Stimulated activated CD4-positive, alpha-beta T cell treated with anti-CD3 and anti-CD28 coated beads, Interleukin-15, amount 100 ng/mL, for 48 hours (primary cell): ENCODE measurements around the gene IQGAP1.

ENCODE experiments used
- DNase-seq, 2 donors: peaks; one replicate each; pipeline ENCODE4 v3.0.0-alpha.2; 2020; ENCODE audit warnings: low read depth in 2 of 2

The IQGAP1 gene

GRCh38 chr15:90435652-90436337 lies 47.8 kb downstream of the IQGAP1 start:
- no peak for DNase-seq

GRCh38 chr15:90436952-90437351 lies 48.9 kb downstream of the IQGAP1 start:
- DNase-seq = no peak

- no peak for DNase-seq
These were observed 49.5 kb downstream of the IQGAP1 start for GRCh38 chr15:90437516-90437915.

DNA sequence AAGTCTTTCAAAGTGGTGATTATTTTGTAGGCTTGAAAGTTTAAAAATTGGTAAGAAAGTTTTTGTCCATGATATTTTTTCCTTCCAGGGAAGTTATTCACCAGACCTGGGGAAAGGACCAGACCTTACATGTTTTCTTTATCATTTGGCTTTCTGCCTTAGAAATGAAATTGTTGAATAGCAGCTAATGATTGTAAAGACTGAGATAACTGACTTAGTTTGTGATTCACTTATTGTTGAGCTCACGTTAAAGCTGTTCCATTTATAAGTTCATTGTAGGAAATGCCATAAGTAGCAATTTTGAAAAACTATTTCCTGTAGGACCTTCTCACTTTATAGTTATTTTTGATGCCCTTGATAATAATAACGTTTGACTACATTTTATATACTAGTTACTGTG lies 51.9 kb downstream of the IQGAP1 start:
- no peak for DNase-seq

GRCh38 chr15:90441027-90441426 lies 53.0 kb downstream of the IQGAP1 start:
- DNase-seq = no peak

- no peak for DNase-seq
These were observed 54.4 kb downstream of the IQGAP1 start for GRCh38 chr15:90442423-90442822.

DNA sequence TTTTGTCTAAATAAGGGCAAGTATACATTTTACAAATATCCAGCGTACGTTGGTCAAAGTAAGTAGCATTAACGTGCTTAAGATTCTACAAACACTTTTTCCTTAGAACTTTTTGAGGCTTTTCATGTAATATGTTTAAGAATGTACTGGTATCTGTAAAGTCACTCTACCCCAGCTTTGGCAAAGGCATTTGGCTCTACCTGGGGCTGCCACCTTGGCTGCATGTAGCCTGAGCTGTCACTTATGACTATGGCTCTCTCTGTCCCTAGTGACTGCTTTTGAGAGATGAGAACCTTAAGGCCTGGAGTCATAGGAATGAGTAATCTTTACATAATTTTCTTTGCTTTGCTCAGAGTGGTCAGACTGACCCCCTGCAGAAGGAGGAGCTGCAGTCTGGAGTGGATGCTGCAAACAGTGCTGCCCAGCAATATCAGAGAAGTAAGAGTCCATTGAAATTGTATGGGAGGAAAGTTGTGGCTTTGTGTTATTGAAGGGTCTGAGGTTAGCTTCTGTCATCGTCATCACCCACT lies 61.2 kb downstream of the IQGAP1 start:
- DNase-seq = no peak

GRCh38 chr15:90451053-90451850 lies 63.2 kb downstream of the IQGAP1 start:
- no peak for DNase-seq

DNA sequence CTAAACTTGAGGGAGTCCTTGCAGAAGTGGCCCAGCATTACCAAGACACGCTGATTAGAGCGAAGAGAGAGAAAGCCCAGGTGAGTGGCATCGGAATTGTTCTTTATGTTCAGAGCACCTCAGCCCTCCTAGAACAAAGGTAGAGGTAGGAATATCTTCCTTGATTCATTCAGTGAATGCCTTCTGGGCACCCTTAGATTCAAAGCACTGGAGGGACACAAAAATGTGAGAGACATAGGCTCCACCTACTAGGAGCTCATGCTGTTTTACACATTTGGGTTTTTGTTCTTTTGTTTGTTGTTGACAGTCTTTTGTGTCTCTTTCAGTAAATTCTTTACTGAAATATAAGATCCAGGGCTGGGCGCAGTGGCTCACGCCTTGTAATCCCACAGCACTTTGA lies 68.2 kb downstream of the IQGAP1 start:
- no peak for DNase-seq

DNA sequence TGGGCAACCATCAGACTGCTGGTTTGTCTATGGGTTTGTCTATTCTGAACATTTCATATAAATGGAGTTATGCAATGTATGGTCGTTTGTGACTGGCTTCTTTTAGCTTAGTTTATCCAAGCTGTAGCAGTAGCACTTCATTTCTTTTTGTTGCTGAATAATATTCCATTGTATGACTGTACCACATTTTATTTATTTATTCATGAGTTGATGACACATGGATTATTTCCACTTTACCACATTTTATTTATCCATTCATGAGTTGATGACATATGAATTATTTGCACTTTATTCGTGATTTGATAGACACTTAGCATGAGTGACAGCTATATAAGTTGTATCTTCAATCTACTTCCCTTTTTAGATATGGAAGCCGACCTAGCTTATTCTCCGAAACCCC lies 70.0 kb downstream of the IQGAP1 start:
- no peak for DNase-seq

DNA sequence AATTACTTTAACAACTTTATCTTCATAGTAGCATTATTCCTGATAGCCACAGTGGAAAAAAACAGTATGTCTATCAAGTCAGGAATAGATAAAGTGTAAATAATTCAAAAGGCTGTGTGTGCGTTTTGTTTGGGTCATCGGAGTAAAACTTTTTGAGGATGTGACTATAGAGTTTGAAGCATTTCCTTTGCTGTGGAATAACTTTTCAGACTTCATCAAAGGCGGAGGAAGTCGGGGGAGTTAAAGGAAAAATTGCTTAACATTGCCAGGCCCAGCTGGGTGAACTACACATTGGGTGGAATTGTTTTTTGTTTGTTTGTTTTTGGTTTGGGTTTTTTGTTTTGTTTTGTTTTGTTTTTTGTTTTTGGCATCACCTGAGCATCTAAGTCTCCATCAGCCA lies 71.3 kb downstream of the IQGAP1 start:
- no peak for DNase-seq

DNA sequence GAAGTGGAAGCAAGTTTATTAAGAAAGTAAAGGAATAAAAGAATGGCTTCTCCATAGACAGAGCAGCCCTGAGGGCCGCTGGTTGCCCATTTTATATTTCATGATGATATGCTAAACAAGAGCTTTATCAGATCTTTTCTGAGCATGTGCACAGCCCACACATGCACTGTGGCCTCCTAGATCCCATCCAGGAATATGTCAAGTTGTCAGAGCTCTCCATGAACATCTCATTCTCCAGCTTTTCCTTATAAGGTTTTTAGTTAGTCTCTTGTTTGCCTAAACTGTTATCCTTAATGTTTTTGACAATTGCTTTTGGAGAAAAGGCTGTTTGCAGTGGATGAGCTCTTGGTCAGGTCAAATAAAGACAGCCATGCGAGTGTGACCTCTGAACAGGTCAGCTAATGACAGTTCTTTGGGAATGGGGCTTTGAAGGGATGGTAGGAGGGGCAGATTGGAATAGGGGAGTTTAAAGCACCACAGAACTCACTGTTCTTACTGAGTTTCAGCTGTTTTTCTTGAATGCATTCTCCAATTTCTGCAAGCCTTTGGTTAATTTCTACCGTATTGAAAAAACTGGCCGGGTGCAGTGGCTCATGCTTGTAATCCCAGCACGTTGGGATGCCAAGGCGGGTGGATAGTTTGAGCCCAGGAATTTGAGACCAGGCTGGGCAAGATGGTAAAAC lies 72.2 kb downstream of the IQGAP1 start:
- no peak for DNase-seq

- no peak for DNase-seq
These were observed 75.3 kb downstream of the IQGAP1 start for GRCh38 chr15:90463381-90463780.

DNA sequence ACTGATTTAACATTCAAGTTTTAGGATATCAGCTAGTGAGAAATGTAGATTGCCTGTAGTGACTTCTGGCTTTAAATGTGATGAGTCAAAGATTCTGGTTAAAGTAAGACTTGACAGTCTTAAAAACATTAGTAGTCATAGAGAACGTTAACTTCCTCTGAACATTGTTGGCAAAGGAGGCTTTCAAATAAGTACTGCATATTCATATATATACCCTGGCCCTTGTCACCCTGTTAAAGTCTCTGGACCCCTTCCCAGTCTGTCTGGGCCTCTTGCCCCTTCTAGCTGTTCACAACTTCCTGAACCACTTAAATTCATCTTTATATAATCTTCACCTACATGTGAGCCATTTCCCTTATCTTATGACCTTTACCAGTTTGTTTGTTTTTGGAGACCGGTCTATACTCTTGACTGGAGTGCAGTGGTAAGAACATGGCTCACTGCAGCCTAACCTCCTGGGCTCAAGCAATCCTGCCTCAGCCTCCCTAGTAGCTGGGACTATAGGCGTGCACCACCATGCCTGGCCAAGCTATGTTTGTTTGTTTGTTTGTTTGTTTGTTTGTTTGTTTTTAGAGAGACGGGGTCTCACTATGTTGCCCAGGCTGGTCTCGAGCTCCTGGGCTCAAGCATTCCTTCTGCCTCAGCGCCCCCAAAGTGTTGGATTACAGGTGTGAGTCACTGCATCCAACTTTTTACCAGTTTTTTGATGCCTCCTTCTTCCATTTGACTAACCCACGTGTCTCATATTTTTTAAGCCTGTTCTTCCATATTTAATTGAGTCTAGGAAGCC lies 77.3 kb downstream of the IQGAP1 start:
- DNase-seq = no peak

DNA sequence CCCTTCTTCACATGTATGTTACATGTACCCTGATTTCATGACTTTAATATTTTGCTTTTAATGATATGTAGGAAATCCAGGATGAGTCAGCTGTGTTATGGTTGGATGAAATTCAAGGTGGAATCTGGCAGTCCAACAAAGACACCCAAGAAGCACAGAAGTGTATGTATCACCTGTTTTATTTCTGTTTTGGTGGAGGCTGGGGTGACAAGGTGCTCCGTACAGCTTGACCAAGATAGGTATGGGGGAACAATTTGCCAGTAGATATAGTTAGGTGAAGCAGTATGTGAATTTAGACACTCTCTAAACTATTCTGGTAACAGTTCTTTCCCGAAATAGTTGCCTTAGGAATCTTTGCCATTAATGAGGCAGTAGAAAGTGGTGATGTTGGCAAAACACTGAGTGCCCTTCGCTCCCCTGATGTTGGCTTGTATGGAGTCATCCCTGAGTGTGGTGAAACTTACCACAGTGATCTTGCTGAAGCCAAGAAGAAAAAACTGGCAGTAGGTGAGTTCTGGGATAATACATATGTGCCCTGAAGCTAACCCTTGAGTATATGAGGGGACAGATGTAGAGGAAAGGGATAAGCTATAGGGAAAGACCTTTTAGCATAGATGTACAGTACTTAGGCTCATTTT lies 78.0 kb downstream of the IQGAP1 start:
- no peak for DNase-seq

- no peak for DNase-seq
These were observed 81.7 kb downstream of the IQGAP1 start for GRCh38 chr15:90469723-90470122.

GRCh38 chr15:90470453-90470852 lies 82.4 kb downstream of the IQGAP1 start:
- DNase-seq = no peak

- DNase-seq = no peak
These were observed 83.1 kb downstream of the IQGAP1 start for GRCh38 chr15:90471126-90471525.

GRCh38 chr15:90471769-90472168 lies 83.7 kb downstream of the IQGAP1 start:
- no peak for DNase-seq

GRCh38 chr15:90478846-90479481 lies 90.9 kb downstream of the IQGAP1 start:
- DNase-seq = no peak

DNA sequence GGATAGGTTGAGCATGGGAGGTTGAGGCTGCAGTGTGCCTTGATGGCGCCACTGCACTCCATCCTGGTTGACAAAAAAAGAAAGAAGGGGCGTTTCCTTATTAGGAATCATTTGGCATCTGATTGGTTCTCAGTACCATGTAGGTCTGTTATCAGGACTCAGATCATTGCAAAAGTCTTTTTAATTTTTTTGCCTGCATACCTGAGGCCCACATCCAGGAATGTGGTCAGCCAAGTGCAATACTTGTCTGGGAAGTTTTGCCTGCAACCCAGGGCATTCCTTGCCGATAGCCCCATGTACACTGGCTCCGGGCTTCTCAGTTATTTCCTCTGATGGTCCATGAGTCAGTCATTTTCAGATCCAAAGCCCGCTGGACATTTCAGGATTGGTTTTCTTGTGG lies 91.6 kb downstream of the IQGAP1 start:
- no peak for DNase-seq
